HG03575 (cell line): ENCODE data around the gene GNG7.

Experiments
- ATAC-seq: cut with Tn5 transposase; IDR thresholded peaks from one replicate; pipeline ENCODE4 v1.9.1; 2021; ENCODE audit not compliant: unreplicated experiment, insufficient number of reproducible peaks, low FRiP score; ENCODE audit errors: extremely low read depth

The GNG7 gene

GRCh38 chr19:2488942-2489731 is 213.4 kb downstream of the GNG7 start:
- ATAC-seq = no peak

- no peak for ATAC-seq
Measured at GRCh38 chr19:2488405-2488941, 214.0 kb downstream of the GNG7 start.

- ATAC-seq = no peak
Measured at GRCh38 chr19:2487842-2488241, 214.7 kb downstream of the GNG7 start.

GRCh38 chr19:2487090-2487489 is 215.4 kb downstream of the GNG7 start:
- no peak for ATAC-seq

- no peak for ATAC-seq
Measured at GRCh38 chr19:2485428-2485827, 217.1 kb downstream of the GNG7 start.

- ATAC-seq = no peak
Measured at GRCh38 chr19:2484178-2484937, 218.1 kb downstream of the GNG7 start.

- ATAC-seq = no peak
Measured at GRCh38 chr19:2483484-2484151, 218.9 kb downstream of the GNG7 start.

- ATAC-seq = no peak
Measured at GRCh38 chr19:2483084-2483483, 219.4 kb downstream of the GNG7 start.

GRCh38 chr19:2482354-2483038 is 220.0 kb downstream of the GNG7 start:
- no peak for ATAC-seq

GRCh38 chr19:2481466-2481865 is 221.0 kb downstream of the GNG7 start:
- no peak for ATAC-seq

- ATAC-seq = no peak
Measured at GRCh38 chr19:2479556-2480194, 222.8 kb downstream of the GNG7 start.

GRCh38 chr19:2478756-2479555 is 223.5 kb downstream of the GNG7 start:
- ATAC-seq = no peak

- ATAC-seq = no peak
Measured at GRCh38 chr19:2478278-2478755, 224.2 kb downstream of the GNG7 start.

- ATAC-seq = no peak
Measured at GRCh38 chr19:2477732-2478191, 224.7 kb downstream of the GNG7 start.

- ATAC-seq = no peak
Measured at GRCh38 chr19:2477141-2477710, 225.3 kb downstream of the GNG7 start.

GRCh38 chr19:2476451-2477140 is 225.9 kb downstream of the GNG7 start:
- ATAC-seq = no peak
